Measurements from ENCODE around the gene YWHAQ.

The YWHAQ gene

GRCh38 chr2:9573013-9573720 is 57.6 kb downstream of the YWHAQ start:
- H3K4me3 ChIP-seq (replicated peaks in 1 of 2; ENCODE audit: low read depth in 2 of 2, low read length in 2 of 2): no peak overlapping the region
- TF ChIP-seq, protein P1, sequence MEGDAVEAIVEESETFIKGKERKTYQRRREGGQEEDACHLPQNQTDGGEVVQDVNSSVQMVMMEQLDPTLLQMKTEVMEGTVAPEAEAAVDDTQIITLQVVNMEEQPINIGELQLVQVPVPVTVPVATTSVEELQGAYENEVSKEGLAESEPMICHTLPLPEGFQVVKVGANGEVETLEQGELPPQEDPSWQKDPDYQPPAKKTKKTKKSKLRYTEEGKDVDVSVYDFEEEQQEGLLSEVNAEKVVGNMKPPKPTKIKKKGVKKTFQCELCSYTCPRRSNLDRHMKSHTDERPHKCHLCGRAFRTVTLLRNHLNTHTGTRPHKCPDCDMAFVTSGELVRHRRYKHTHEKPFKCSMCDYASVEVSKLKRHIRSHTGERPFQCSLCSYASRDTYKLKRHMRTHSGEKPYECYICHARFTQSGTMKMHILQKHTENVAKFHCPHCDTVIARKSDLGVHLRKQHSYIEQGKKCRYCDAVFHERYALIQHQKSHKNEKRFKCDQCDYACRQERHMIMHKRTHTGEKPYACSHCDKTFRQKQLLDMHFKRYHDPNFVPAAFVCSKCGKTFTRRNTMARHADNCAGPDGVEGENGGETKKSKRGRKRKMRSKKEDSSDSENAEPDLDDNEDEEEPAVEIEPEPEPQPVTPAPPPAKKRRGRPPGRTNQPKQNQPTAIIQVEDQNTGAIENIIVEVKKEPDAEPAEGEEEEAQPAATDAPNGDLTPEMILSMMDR (IDR thresholded peaks at IDR 0.05; ENCODE audit: low read depth, low read length): no peak
- peak; percentile 6 to 49 for DNase-seq (ENCODE audit: low read depth in 2 of 2)

GRCh38 chr2:9570182-9571060 is 60.4 kb downstream of the YWHAQ start:
- TF ChIP-seq, protein P1 (IDR thresholded peaks at IDR 0.05; ENCODE audit: low read depth, low read length): peak; percentile 7
- DNase-seq (ENCODE audit: low read depth in 2 of 2): peak; percentile 32 to 64
- no peak overlapping the region for H3K4me3 ChIP-seq (replicated peaks in 1 of 2; ENCODE audit: low read depth in 2 of 2, low read length in 2 of 2)

- H3K4me3 ChIP-seq (replicated peaks in 1 of 2; ENCODE audit: low read depth in 2 of 2, low read length in 2 of 2): peak overlapping the region in 1 of 2 donors; percentile 27
- DNase-seq (ENCODE audit: low read depth in 2 of 2): peak; percentile 94 to 97
- TF ChIP-seq, protein P1 (IDR thresholded peaks at IDR 0.05; ENCODE audit: low read depth, low read length): no peak
These were observed 65.2 kb downstream of the YWHAQ start for GRCh38 chr2:9565436-9566153.

DNA sequence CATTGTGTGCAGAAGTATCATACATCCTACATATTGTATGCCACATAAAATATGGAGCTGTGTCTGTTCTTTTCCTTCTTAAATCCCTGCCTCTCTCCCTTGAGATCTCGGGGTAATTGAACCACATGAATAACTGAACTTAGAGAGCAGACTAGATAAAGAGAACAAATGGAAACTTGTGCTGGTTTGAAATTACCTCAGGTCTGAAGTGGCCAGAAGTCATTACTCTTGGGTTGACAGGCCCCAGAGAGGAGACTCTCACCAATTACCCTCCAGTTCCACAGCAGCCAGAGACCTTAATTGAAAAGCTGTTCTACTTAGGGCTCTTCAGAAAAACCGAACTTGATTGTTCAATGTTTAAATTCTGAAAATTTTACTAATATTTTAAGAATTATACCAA is 70.2 kb downstream of the YWHAQ start:
- no peak for DNase-seq (ENCODE audit: low read depth in 2 of 2)
- no peak overlapping the region for H3K4me3 ChIP-seq (replicated peaks in 1 of 2; ENCODE audit: low read depth in 2 of 2, low read length in 2 of 2)
- TF ChIP-seq, protein P1 (IDR thresholded peaks at IDR 0.05; ENCODE audit: low read depth, low read length): no peak

- DNase-seq (ENCODE audit: low read depth in 2 of 2): peak; percentile 85 to 94
- TF ChIP-seq, protein P1 (IDR thresholded peaks at IDR 0.05; ENCODE audit: low read depth, low read length): no peak
- no peak overlapping the region for H3K4me3 ChIP-seq (replicated peaks in 1 of 2; ENCODE audit: low read depth in 2 of 2, low read length in 2 of 2)
These were observed 71.8 kb downstream of the YWHAQ start for GRCh38 chr2:9558948-9559381.

- TF ChIP-seq, protein P1 (IDR thresholded peaks at IDR 0.05; ENCODE audit: low read depth, low read length): no peak
These were observed 74.6 kb downstream of the YWHAQ start for GRCh38 chr2:9556121-9556743.

More at GRCh38 chr2:9556121-9556743, 74.6 kb downstream of the YWHAQ start:
- DNase-seq (ENCODE audit: low read depth in 2 of 2): peak in 1 of 2 donors; percentile 47
- peak overlapping the region; percentile 66 to 73 for H3K4me3 ChIP-seq (replicated peaks in 1 of 2; ENCODE audit: low read depth in 2 of 2, low read length in 2 of 2)
